CD4-positive, alpha-beta T cell treated with Interleukin-1 beta for 1 hour (primary cell): ENCODE results near the gene BAG1.
A peak's percentile ranks its signal among the peaks of the same experiment; 100 is the strongest.

Experiments used
- DNase-seq, 2 donors: peaks; one replicate each; pipeline ENCODE4 v3.0.0-alpha.2; 2020 to 2022

Gene BAG1

DNA sequence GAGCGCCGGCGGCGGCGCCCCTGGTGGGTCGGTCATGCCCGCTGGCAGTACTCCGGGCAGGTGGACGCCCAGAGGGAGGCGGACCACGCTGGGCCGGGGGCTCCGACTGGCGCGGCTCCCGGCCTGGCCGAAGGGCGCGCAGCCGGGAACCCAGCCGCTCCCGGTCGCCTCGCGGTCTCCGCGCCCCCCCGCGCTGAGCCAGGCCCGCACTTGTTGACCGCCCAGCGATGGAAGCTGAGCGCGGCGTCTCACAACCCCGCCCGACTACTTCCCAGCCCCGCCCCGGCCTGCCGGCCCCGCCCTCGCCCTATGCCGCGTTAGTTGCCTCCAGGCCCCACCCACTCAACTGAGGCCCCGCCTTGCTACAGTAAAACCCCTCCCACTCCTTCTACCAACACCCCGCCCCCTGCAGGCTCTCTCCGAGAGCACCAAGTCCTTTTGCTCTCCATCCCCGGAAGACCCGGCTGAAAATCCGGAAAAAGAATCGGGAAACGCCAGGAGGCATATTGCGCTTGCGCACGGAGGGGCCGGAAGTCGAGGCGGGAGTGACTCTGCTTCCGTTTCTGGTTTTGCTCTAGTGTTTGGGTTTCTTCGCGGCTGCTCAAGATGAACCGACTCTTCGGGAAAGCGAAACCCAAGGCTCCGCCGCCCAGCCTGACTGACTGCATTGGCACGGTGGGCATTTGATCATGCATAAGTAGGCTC, at the start of gene BAG1, which contains the start of gene CHMP5:
Gene BAG1 (minus strand): TSS at position 236 of the 705 bp plus-strand sequence.
Gene CHMP5 (plus strand): TSS at position 577 of the 705 bp plus-strand sequence. CDS start 30 bp downstream, at position 607.
- DNase-seq = peak; percentile 99 to 100

DNA sequence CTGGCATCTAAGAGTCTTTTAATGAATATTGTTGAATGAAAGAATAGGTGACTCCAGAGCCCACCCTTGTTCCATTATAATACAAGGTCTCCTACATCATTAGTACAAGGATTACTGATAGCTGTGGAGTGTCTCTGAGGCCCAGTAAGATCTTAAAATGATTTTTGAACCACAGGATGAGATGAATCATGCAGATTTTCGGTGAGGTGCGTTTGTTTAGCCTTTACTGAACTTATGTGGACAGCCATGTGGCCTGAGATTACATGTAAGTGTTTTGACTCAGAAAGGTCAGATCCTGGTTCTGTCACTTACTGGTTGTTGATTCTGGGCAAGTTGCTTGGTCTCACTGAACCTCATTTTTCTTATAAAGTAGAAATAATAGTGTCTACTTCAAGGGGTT, 47.4 kb upstream of the BAG1 start:
- DNase-seq = no peak

DNA sequence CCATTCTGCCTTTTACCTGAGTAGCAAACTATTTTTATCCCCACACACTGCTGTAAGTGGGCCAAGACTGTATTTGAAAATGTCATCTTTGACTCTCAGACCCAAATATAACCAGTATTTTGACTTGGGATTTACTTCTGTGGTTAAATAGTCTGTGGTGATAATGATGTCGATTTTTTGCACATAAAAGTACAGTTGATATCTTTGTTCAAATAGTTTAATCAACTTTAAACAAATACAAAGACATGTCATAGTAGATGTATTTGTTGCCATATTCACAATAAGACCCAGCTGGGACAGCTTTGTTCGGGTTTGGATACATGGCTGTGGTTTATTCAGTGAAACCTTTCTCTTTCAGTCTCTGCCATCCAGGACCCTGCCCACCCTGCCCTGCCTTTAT, 46.2 kb upstream of the BAG1 start:
- no peak for DNase-seq

GRCh38 chr9:33309903-33310302, 45.4 kb upstream of the BAG1 start:
- DNase-seq = no peak

GRCh38 chr9:33307067-33307466, 42.6 kb upstream of the BAG1 start:
- no peak for DNase-seq

- DNase-seq = no peak
These were observed 41.5 kb upstream of the BAG1 start for GRCh38 chr9:33306037-33306436.

DNA sequence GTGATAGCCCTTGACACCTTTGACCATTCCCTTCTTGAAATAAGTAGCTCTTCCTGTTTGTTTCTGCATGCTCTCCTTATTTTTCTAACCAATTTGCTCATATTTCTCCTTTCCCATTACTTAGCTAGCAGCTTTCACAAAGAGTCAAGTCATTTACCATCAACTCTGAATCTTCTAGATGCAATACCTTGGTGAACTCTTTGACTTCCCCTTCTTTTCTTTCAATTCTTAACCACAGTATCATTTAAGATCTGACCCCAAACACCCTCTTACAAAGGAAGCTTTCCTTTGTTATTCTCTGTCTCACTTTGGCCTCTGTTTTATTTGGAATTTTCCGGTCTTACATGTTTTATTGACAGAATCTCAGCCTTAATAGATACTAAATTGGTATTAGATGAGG, 39.9 kb upstream of the BAG1 start:
- no peak for DNase-seq

GRCh38 chr9:33300546-33300945, 36.0 kb upstream of the BAG1 start:
- no peak for DNase-seq

- DNase-seq = peak; percentile 11 to 74
These were observed 32.9 kb upstream of the BAG1 start for GRCh38 chr9:33297432-33297831.

GRCh38 chr9:33295571-33295970, 31.1 kb upstream of the BAG1 start:
- DNase-seq = no peak

DNA sequence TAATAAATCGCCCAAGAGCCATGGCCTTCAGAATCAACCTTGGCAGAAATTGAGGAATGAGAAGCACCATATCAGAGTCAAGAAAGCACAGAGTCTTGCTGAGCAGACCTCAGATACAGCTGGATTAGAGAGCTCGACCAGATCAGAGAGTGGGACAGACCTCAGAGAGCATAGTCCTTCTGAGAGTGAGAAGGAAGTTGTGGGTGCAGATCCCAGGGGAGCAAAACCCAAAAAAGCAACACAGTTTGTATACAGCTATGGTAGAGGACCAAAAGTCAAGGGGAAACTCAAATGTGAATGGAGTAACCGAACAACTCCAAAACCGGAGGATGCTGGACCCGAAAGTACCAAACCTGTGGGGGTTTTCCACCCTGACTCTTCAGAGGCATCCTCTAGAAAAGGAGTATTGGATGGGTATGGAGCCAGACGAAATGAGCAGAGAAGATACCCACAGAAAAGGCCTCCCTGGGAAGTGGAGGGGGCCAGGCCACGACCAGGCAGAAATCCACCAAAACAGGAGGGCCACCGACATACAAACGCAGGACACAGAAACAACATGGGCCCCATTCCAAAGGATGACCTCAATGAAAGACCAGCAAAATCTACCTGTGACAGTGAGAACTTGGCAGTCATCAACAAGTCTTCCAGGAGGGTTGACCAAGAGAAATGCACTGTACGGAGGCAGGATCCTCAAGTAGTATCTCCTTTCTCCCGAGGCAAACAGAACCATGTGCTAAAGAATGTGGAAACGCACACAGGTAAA, 30.3 kb upstream of the BAG1 start:
- DNase-seq = no peak

- DNase-seq = no peak
These were observed 29.3 kb upstream of the BAG1 start for GRCh38 chr9:33293782-33294181.

DNA sequence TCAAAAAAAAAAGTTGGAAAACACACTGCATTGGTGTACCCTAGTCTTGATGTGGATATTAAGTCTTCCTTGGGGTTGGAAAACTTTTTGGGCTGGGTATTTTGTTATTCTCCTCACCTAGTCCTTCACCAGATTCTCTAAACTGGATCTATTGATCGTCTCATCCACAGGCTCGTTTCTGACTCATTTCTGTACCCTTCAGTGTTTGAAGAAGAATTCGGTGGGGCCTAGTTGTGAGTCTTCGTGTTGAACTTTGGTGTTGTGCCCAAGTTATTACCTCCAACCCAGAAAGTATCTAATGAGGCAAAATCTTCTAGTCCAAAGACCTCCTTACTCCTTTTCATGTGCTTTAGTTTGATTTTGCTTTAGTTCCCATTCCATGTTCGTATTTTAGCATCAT, 27.4 kb upstream of the BAG1 start:
- DNase-seq = no peak

DNA sequence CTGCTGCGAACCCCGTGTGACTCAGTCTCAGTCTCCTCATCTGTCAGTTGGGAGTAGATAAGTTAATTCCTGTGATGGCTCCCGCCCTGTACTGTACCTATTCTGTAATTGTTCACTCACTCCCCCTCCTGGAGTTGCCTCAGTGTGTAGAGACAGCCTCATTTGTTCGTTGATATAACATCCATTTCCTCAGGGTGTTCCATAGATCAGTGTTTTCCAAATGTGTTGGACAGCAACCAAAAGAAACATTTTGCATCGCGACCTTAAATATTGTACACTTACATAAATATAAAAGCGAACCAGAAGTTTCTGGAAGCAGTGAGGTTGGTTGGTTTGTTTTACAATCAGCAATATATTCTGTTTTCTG, 26.5 kb upstream of the BAG1 start:
- no peak for DNase-seq

- DNase-seq = peak; percentile 99
These were observed 25.9 kb upstream of the BAG1 start, which contains the start of gene NFX1 for GRCh38 chr9:33290247-33291030. Gene NFX1, plus strand, starts transcription at chr9:33290516. Its CDS starts 57 bp downstream, at chr9:33290573.

DNA sequence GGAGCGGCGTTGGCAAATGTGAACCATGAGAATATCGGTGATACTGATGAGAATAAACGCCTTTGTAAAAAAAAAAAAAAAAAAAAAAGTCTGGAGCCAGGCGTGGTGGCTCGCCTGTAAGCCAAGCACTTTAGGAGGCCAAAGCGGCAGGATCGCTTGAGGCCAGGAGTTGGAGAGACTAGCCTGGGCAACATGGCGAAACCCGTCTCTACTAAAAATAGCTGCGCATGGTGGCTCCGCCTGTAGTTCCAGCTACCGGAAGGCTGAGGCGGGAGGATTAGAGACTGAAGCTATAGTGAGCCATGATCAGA, 25.4 kb upstream of the BAG1 start:
- DNase-seq = no peak

- DNase-seq = peak; percentile 20 to 36
These were observed 25.0 kb upstream of the BAG1 start for GRCh38 chr9:33289496-33289895.

DNA sequence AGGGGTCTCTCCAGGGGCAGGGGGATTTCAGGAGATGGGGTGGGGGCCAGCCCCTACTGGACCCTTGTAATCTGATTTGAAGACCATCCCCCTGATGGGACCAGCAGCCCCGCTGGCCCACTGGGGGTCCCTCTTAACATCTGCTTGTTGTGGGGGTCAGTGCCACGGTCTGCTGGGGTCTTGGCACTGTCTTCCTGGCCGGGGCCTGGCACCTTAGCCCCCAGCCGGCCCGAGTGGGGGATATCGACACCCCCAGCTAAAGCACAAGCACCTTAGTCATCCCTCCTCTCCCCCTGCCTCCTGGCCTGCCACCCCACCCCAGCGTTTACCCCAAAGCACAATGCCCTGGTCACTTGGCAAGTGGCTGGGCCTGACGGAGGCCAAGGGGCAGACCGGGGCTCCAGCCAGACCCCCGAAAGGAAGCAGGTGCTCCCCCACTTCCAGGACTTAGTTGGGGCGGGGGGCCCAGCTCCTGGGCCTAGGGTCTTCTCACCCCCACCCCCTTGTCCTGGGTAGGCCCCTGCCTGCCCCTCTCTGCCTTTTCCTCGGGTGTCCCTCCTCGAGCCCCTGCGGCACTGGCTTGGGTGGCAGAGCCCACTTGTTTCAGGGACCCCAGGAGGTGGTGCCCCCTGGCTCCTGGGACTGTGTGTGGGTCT, 24.4 kb upstream of the BAG1 start:
- DNase-seq = no peak

DNA sequence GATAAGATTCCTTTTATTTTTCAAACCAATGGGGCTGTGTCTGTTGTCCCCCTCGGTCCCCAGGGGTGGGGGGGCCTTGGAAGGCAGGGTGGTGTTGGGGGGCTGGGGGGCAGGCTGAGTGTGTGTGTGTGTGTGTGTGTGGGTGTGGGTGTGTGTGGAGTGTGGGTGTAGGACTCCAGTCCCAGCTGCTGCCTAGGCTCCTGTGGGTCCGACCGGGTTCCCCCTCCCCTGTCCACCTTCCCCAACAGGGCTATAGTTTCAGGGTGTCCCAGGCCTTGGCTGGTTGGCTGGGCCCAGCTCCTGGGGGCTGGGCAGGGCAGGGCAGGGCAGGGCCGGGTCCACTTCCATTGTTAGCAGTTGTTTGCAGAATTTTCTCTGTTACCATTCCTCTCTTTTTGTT, 23.7 kb upstream of the BAG1 start:
- DNase-seq = no peak

DNA sequence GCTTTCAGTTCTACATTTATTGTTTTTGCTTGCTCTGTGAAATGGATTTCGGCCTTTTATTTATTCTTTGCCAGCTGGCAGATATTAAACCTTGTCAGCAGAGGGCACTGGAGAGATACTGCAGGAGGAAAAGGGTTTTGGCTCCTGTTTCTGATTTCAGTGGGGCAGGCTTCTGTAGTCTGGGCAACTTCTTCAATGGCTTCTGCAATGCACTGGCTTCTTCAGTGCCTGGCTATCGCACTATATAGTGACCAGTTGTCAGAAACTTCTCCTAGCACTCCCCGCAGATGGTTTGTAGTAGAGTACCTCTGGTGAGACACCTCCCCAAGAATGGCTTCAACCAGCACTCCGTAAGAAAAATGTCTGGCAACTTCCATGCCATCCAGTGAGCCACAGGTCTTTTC, 22.6 kb upstream of the BAG1 start:
- DNase-seq = peak; percentile 68 to 80

- no peak for DNase-seq
These were observed 21.0 kb upstream of the BAG1 start for GRCh38 chr9:33285502-33285901.

DNA sequence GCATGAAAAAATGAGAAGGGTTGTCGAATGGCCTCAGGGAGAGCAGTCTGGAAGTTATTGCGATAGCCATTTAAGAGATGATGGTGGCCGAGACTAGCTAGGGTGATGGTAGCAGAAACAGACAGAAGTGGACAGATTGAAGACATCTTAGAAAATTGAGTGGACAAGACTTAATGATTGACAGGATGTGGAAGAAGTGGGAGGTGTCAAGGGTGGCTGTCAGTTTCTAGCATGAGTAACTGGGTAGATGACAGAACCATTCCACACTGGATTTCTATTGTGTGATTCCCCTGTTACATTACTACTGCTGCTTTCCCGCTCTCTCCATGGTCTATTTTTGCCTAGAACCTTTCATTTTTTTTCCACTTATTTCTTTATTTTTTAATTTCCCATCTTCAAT, 13.0 kb upstream of the BAG1 start:
- no peak for DNase-seq

DNA sequence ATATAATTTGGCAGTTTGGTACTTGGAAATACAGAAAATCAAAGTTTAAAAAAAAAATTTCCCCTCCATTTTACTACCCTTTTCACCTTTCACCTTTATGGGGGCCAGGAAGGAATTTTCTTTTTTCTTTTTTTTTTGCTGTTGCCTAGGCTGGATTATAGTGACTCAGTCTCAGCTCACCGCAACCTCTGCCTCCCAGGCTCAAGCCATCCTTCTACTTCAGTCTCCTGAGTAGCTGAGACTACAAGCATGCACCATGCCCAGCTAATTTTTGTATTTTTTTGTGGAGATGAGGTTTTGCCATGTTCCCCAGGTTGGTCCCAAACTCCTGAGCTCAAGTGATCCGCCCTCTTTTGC, 9.4 kb upstream of the BAG1 start:
- DNase-seq = no peak
